ENCODE results near the gene OR52N1. TPM values are rescaled to one million over a fixed set of nuclear protein-coding genes. Genes with fewer than 3 reads are reported as not detected.

The OR52N1 gene
- total and polyA plus RNA-seq, 2 of the 4 experiments (the other 2 are of a cell fraction) = not detected

DNA sequence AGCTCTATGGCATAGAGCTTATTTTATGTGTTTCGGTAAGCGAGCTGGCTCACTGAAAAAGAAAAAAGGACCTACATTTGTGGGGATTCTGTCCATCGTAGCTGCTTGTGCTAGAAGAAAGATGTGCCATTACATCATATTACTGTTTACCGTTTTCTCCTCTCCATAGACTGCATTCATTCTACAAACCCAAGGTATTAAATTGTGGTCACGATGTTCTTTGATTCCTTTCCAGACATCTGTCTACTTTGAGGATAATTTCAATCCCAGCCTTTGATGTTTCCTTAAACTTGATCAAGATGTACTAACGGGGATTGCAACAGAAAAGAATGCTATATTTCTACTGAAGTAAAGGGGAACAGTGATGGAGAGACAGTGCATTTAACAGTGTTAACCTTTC is 5.5 kb upstream of the OR52N1 start:
- Histone ChIP-seq H3K27ac (ENCODE audit: insufficient read depth, low read length) (no peak overlapping the region), H3K36me3 (ENCODE audit: control insufficient read depth, insufficient read depth, low read length) (no peaks in the 10 kb centered on the region), H3K4me1 (ENCODE audit: control insufficient read depth, insufficient read depth, low read length) (no peaks in the 10 kb centered on the region), H3K23ac (ENCODE audit: low read depth, low read length) (no peak overlapping the region), H4K91ac (ENCODE audit: insufficient read depth, low read depth, low read length) (no peak overlapping the region), H3K4me2 (ENCODE audit: low read depth, low read length) (no peak overlapping the region), H3K4me3 (ENCODE audit: insufficient read depth, low read depth, low read length) (no peak overlapping the region), H3K9me3 (ENCODE audit: control insufficient read depth, insufficient read depth, low read length) (no peaks in the 10 kb centered on the region), H3K18ac (ENCODE audit: low read depth, low read length) (no peak overlapping the region), H3K9me1 (ENCODE audit: insufficient read depth, low read length) (no peaks in the 10 kb centered on the region), H2AK9ac (replicated peaks; ENCODE audit: low read depth, low read length, poor library complexity) (no peak overlapping the region), H4K8ac (ENCODE audit: low read depth in 2 of 2, low read length in 2 of 2) (no peak overlapping the region), H2BK20ac (ENCODE audit: low read depth, low read length) (no peak overlapping the region), H2BK120ac (ENCODE audit: low read depth, low read length) (no peak overlapping the region), H3K4ac (ENCODE audit: low read depth, low read length) (no peak overlapping the region), H3K14ac (replicated peaks; ENCODE audit: low read depth, low read length) (no peak overlapping the region), H3K79me1 (ENCODE audit: low read depth in 1 of 2, low read length in 2 of 2) (no peaks in the 10 kb centered on the region), H4K5ac (ENCODE audit: low read depth, low read length) (no peak overlapping the region), H2BK5ac (ENCODE audit: low read depth, low read length, poor library complexity, severe bottlenecking) (no peak overlapping the region), H4K20me1 (ENCODE audit: insufficient read depth, low read length) (no peaks in the 10 kb centered on the region), H3K56ac (ENCODE audit: extremely low read depth, insufficient read depth, low read length) (no peak overlapping the region), H3K27me3 (ENCODE audit: control insufficient read depth, insufficient read depth, low read length) (no peaks in the 10 kb centered on the region), H3K9ac (ENCODE audit: low read depth, low read length) (no peak overlapping the region), H2AK5ac (ENCODE audit: low read depth, low read length) (no peak overlapping the region), H2BK15ac (ENCODE audit: low read depth, low read length) (no peak overlapping the region), H2AFZ (replicated peaks; ENCODE audit: low read length, poor library complexity) (no peak overlapping the region)
- POLR2A ChIA-PET (ENCODE audit: unreplicated experiment) = no interaction called here
- TF ChIP-seq CEBPB (IDR thresholded peaks at IDR 0.05; ENCODE audit: low read depth, low read length) = no peak
- TF ChIP-seq MAZ (IDR thresholded peaks at IDR 0.05; ENCODE audit: borderline replicate concordance, low read depth, low read length) = no peak
- intact Hi-C loops (cut with micrococcal nuclease) = no loop called here
- in situ Hi-C loops (cut with MboI; ENCODE audit: low sequenced_read_pairs) = no loop called here
- DNase-seq (no peak), ATAC-seq (ENCODE audit: low read depth) (no peak)
- CTCF ChIA-PET = interaction anchor here (0.6 kb wide), 2 partner anchors 13 to 538 kb away, joined by 5 read pairs; no protein-coding TSS in a partner anchor
- no CpG with 5 or more reads among the region's 6 CpGs for WGBS, 2 experiments (ENCODE audit: extremely low coverage in 2 of 2, insufficient read length in 1 of 2)
- BruUV-seq (replicated peaks) = no TSS peak
- dilution Hi-C loops (cut with HindIII; ENCODE audit: low sequenced_read_pairs, unreplicated experiment) = no loop called here
